Neural crest cell (in vitro differentiated cells): ENCODE results near the gene RMRP. TPM values are rescaled to one million over a fixed set of nuclear protein-coding genes. Genes with fewer than 3 reads are reported as not detected.
"Not testable (repeated sequence)": the region's sequence is repeated elsewhere in the genome, so short reads cannot be mapped to it uniquely, and the experiment has no call there.

ENCODE experiments used
- DNase-seq: peaks from one replicate; pipeline ENCODE4 v3.0.0; 2021; ENCODE audit warnings: low read depth, mixed read lengths, low spot score
- H3K27ac Mint-ChIP-seq: one replicate; pipeline ENCODE4 v1.8.0; 2021; ENCODE audit warnings: mild to moderate bottlenecking, mixed read lengths; ENCODE audit not compliant: unreplicated experiment
- H3K27me3 Mint-ChIP-seq: 2 replicates; pipeline ENCODE4 v1.8.0; 2021; ENCODE audit warnings: low read depth, mild to moderate bottlenecking, mixed read lengths
- H3K36me3 Mint-ChIP-seq: 2 replicates; pipeline ENCODE4 v1.8.0; 2021; ENCODE audit warnings: low read depth, mild to moderate bottlenecking, mixed read lengths
- H3K4me1 Mint-ChIP-seq: 2 replicates; pipeline ENCODE4 v1.8.0; 2021; ENCODE audit warnings: mixed read lengths
- H3K4me3 Mint-ChIP-seq: one replicate; pipeline ENCODE4 v1.8.0; 2021; ENCODE audit warnings: mild to moderate bottlenecking, mixed read lengths
- H3K9me3 Mint-ChIP-seq: 2 replicates; pipeline ENCODE4 v1.8.0; 2021; ENCODE audit warnings: mixed read lengths
- total RNA-seq: library from RNA; stranded (reverse); gene quantifications from 2 replicates; pipeline ENCODE4 v1.2.1, GENCODE V29; 2021
- TF ChIP-seq, protein P1 (sequence below): fragments of 200-600 bp; sonication (generic); conservative IDR thresholded peaks from 2 replicates; pipeline ENCODE4 v1.5.0; 2021; ENCODE audit warnings: antibody characterized with exemption, mild to moderate bottlenecking

The RMRP gene
- total RNA-seq, 1 donor from 2014 or later: 17,379 TPM

DNA sequence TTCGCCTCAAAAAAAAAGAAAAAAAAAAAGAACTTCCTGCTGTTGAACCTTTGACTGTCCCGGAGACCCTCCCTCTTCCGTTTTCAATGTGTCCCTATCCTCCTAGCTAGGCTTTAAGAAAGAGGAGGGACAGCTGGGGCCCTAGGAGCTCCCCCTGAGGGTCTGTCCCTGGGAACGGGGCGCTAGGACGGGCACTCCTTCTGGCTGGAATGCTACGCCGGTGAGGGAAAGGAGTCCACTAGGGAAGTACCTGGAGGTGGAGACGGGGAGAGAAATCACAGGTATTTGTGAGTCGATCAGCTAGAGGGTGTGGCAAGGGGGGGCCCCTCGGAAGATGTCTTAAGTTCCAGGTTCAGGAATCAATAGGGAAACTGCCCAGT is 11.7 kb downstream of the RMRP start:
- Mint-ChIP-seq H3K9me3 (no peaks in the 10 kb centered on the region), H3K4me1 (peaks cover 26% of the 10 kb centered on the region), H3K36me3 (peaks cover 5% of the 10 kb centered on the region), H3K4me3 (peak overlapping the region; percentile 96), H3K27me3 (peaks cover 5% of the 10 kb centered on the region), H3K27ac (peak overlapping the region; percentile 54)
- TF ChIP-seq, protein P1, sequence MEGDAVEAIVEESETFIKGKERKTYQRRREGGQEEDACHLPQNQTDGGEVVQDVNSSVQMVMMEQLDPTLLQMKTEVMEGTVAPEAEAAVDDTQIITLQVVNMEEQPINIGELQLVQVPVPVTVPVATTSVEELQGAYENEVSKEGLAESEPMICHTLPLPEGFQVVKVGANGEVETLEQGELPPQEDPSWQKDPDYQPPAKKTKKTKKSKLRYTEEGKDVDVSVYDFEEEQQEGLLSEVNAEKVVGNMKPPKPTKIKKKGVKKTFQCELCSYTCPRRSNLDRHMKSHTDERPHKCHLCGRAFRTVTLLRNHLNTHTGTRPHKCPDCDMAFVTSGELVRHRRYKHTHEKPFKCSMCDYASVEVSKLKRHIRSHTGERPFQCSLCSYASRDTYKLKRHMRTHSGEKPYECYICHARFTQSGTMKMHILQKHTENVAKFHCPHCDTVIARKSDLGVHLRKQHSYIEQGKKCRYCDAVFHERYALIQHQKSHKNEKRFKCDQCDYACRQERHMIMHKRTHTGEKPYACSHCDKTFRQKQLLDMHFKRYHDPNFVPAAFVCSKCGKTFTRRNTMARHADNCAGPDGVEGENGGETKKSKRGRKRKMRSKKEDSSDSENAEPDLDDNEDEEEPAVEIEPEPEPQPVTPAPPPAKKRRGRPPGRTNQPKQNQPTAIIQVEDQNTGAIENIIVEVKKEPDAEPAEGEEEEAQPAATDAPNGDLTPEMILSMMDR: no peak
- DNase-seq: peak; percentile 21

DNA sequence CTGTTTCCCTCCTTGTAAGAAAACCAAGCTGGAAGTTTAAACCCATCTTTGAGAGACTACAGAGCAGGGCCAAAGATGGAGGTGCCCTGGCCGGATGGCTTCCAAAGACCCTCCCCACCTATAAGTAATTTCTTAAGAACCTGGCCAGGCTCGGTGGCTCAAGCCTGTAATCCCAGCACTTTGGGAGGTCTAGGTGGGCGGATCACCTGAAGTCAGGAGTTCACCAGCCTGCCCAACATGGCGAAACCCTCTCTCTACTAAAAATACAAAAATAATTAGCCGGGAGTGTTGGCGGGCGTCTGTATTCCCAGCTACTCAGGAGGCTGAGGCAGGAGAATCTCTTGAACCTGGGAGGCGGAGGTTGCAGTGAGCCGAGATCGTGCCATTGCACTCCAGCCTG is 12.1 kb downstream of the RMRP start:
- not testable (repeated sequence) for H3K36me3 Mint-ChIP-seq, H3K27ac Mint-ChIP-seq, DNase-seq, H3K27me3 Mint-ChIP-seq, H3K9me3 Mint-ChIP-seq
- peaks cover 26% of the 10 kb centered on the region for H3K4me1 Mint-ChIP-seq
- peak overlapping the region; percentile 96 for H3K4me3 Mint-ChIP-seq

DNA sequence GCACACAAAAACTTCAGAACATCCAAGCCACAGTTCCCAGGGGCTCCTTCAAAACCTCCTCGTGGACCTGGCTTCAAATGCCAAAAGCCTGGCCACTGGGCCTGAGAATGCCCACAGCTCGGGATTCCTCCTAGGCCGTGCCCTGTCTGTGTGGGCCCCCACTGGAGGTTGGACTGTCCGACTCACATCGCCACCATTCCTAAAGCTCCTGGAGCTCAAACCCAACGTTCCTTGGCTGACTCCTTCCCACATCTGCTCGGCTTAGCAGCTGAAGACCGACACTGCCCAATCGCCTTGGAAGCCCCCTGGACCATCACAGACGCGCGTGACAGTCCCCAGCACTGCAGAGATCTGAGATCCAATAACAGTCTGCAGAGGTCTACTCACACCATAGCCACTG is 14.8 kb downstream of the RMRP start:
- DNase-seq: no peak
- H3K27ac Mint-ChIP-seq: no peak overlapping the region
- H3K4me3 Mint-ChIP-seq: peak overlapping the region; percentile 23
- no peaks in the 10 kb centered on the region for H3K9me3 Mint-ChIP-seq
- peaks cover 12% of the 10 kb centered on the region for H3K36me3 Mint-ChIP-seq
- peaks cover 17% of the 10 kb centered on the region for H3K4me1 Mint-ChIP-seq
- TF ChIP-seq, protein P1: no peak
- peaks cover 2% of the 10 kb centered on the region for H3K27me3 Mint-ChIP-seq

DNA sequence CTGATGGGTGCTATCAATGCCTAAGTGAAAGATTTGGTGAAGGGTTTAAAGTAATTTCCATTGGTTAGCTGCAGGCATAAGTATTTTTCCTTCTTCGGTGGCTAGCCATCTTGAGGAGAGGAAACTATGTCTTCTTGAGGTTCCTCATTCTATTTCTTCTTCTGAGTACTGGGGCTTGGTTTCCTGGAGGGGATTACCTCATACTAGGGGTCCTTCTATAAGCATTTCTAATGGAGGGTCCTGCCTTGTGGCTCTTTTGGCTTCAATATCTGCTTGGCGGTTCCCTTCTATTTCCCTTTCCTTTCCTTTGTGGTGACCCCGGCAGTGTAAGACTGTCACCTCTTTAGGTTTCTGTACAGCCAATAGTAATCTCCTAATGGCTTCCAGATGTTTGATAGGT is 16.3 kb downstream of the RMRP start:
- H3K4me1 Mint-ChIP-seq, H3K27ac Mint-ChIP-seq, H3K4me3 Mint-ChIP-seq, DNase-seq, H3K27me3 Mint-ChIP-seq, H3K9me3 Mint-ChIP-seq: not testable (repeated sequence)
- peaks cover 12% of the 10 kb centered on the region for H3K36me3 Mint-ChIP-seq

DNA sequence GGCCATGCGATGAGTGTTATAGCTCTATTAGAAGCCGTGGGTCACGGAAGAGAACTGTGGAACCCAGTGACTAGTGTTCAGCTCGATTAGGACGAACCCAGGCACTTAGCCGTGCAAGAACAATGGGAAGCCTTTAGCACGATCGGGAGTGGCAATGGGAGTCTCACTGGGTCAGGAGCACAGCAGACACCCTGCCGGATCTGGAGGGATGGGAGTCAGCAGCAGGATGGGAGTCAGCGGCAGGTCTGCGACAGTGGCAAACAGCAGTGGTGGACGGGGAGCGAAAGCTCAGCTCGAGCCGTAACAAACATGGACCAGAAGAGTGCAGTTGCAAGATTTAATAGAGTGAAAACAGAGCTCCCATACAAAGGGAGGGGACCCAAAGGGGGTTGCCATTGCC is 17.4 kb downstream of the RMRP start:
- H3K4me3 Mint-ChIP-seq, H3K27ac Mint-ChIP-seq: not testable (repeated sequence)

DNA sequence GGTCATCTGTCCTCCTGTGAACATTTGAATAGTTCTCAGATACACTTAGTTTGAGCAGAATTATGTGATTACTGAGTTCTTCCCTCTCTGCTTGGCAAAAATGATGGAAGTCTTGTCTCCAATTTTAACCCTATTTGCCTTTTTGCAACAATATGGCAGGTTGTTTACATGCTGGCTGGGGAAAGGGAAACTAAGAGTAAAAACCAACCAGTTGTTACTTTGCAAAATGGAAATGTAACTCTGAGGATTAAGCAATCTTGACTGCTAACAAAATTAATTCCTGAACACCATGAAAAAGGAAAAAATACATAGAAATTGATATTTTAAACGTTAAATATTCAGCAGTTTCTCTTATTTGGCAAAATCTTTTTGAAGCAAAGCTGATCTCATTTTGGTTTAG is 18.2 kb downstream of the RMRP start:
- DNase-seq: no peak
- Mint-ChIP-seq H3K4me3 (no peak overlapping the region), H3K4me1 (no peaks in the 10 kb centered on the region), H3K27ac (no peak overlapping the region), H3K9me3 (no peaks in the 10 kb centered on the region), H3K27me3 (peaks cover 2% of the 10 kb centered on the region), H3K36me3 (peaks cover 12% of the 10 kb centered on the region)
- TF ChIP-seq, protein P1: no peak

More for the DNA sequence above, 17.4 kb downstream of the RMRP start:
- H3K27me3 Mint-ChIP-seq, H3K9me3 Mint-ChIP-seq, DNase-seq, H3K4me1 Mint-ChIP-seq: not testable (repeated sequence)
- peaks cover 12% of the 10 kb centered on the region for H3K36me3 Mint-ChIP-seq

DNA sequence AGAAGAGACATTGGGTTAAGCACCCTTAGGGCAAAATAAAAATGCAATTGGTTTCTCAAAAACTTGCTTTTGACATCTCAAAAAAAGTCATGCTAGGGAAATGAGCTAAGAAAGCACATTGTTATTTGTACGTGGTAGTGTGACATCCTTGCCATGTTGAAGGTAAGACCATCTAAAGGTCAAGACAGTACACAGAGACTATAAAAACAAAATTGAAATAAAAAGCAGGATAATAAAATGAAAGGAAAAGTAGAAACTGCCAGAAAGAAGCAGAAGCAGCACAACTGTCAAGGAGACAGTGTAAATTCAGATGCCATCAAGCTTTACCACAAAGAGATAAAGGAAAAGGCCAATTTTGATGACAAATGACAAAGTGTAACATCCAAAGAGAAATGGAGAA is 18.6 kb downstream of the RMRP start:
- not testable (repeated sequence) for H3K9me3 Mint-ChIP-seq

DNA sequence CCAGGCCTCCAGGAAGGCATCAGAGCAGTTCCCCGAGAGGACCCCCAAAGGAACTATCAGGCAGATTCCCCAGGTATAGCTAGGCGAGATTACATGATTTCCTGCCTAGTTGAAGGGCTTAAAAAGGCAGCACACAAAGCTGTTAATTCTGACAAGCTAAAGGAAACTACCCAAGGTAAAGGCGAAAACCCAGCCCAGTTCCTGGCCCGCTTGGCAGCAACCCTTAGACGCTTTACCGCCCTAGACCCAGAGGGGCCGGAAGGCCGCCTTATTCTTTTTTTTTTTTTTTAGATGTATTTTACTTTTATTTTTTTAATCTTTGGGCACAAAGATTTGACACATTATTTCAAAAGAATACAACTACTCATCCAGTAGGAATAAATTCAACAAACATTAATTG is 19.1 kb downstream of the RMRP start:
- H3K36me3 Mint-ChIP-seq: peaks cover 12% of the 10 kb centered on the region
- not testable (repeated sequence) for H3K9me3 Mint-ChIP-seq, DNase-seq, H3K27ac Mint-ChIP-seq, H3K4me1 Mint-ChIP-seq, H3K27me3 Mint-ChIP-seq, H3K4me3 Mint-ChIP-seq

More for the DNA sequence above, 18.6 kb downstream of the RMRP start:
- not testable (repeated sequence) for DNase-seq, H3K4me3 Mint-ChIP-seq, H3K27ac Mint-ChIP-seq, H3K4me1 Mint-ChIP-seq, H3K27me3 Mint-ChIP-seq
- peaks cover 12% of the 10 kb centered on the region for H3K36me3 Mint-ChIP-seq

DNA sequence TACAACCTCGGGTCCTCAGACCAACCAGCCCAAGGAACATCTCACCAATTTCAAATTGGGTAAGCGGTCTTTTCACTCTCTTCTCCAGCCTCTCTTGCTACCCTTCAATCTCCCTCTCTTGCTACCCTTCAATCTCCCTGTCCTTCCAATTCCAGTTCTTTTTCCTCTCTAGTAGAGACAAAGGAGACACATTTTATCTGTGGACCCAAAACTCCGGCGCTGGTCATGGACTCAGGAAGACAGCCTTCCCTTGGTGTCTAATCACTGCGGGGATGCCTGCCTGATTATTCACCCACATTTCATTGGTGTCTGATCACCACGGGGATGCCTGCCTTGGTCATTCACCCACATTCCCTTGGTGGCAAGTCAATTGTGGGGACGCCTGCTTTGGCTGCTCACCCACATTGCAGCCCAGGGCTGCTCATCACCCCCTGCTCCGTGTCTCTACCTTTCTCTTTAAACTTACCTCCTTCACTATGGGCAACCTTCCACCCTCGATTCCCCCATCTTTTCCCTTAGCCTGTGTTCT is 20.3 kb downstream of the RMRP start:
- peaks cover 12% of the 10 kb centered on the region for H3K36me3 Mint-ChIP-seq
- not testable (repeated sequence) for H3K27ac Mint-ChIP-seq, H3K4me1 Mint-ChIP-seq, H3K9me3 Mint-ChIP-seq, DNase-seq, H3K27me3 Mint-ChIP-seq, H3K4me3 Mint-ChIP-seq

DNA sequence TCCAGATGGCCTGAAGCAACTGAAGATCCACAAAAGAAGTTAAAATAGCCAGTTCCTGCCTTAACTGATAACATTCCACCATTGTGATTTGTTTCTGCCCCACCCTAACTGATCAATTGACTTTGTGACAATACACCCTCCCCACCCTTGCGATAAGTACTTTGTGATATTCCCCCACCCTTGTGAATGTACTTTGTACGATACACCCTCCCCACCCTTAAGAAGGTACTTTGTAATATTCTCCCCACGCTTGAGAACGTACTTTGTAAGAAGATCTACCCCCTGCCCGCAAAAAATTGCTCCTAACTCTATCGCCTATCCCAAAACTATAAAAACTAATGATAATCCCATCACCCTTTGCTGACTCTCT is 21.0 kb downstream of the RMRP start:
- peaks cover 12% of the 10 kb centered on the region for H3K36me3 Mint-ChIP-seq
- H3K27ac Mint-ChIP-seq, H3K4me1 Mint-ChIP-seq, H3K4me3 Mint-ChIP-seq, H3K27me3 Mint-ChIP-seq, DNase-seq, H3K9me3 Mint-ChIP-seq: not testable (repeated sequence)
